ENCODE data around the gene CDKAL1. TPM values are rescaled to one million over a fixed set of nuclear protein-coding genes. Genes with fewer than 3 reads are reported as not detected.

The CDKAL1 gene
- total RNA-seq, 1 experiment from 2014 or later: 16.1 TPM

DNA sequence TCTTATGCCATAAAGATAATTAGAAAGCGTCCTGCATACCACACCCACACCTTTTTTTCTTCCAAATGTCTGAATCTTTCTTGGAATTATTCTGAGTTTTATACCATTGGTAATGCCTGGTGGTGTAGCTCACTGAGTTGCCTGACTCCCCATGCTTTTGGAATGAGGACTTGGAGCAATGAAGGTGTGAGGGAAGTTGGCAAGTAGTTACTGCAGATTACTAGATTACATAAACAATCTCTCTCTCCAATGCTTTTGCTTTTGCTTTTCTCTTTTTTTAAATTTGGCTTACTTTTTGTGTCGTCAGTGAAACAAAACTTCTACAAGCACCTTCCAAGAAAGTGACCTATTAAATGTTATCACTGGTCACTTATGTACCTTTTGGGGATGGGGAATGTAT is 653.2 kb downstream of the CDKAL1 start:
- Histone ChIP-seq H4K20me1 (ENCODE audit: insufficient read depth) (no peaks in the 10 kb centered on the region), H3K79me2 (ENCODE audit: low read depth) (no peaks in the 10 kb centered on the region), H2AFZ (no peak overlapping the region), H3K9me2 (ENCODE audit: insufficient read depth) (no peaks in the 10 kb centered on the region), H3K4me3 (no peak overlapping the region), H3K4me1 (replicated peaks; ENCODE audit: insufficient read depth) (no peaks in the 10 kb centered on the region), H3K27ac (no peak overlapping the region), H3K4me2 (no peak overlapping the region), H3K9me3 (ENCODE audit: insufficient read depth, low read depth) (no peaks in the 10 kb centered on the region), H3K27me3 (ENCODE audit: insufficient read depth, low read depth) (no peaks in the 10 kb centered on the region), H3F3A (ENCODE audit: insufficient read depth, low read depth) (no peaks in the 10 kb centered on the region), H3K36me3 (ENCODE audit: low read depth) (no peaks in the 10 kb centered on the region)
- no peak for DNase-seq
- TF ChIP-seq, protein P1, sequence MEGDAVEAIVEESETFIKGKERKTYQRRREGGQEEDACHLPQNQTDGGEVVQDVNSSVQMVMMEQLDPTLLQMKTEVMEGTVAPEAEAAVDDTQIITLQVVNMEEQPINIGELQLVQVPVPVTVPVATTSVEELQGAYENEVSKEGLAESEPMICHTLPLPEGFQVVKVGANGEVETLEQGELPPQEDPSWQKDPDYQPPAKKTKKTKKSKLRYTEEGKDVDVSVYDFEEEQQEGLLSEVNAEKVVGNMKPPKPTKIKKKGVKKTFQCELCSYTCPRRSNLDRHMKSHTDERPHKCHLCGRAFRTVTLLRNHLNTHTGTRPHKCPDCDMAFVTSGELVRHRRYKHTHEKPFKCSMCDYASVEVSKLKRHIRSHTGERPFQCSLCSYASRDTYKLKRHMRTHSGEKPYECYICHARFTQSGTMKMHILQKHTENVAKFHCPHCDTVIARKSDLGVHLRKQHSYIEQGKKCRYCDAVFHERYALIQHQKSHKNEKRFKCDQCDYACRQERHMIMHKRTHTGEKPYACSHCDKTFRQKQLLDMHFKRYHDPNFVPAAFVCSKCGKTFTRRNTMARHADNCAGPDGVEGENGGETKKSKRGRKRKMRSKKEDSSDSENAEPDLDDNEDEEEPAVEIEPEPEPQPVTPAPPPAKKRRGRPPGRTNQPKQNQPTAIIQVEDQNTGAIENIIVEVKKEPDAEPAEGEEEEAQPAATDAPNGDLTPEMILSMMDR (conservative IDR thresholded peaks at IDR 0.05): no peak
- no peak for TF ChIP-seq EZH2 (IDR thresholded peaks at IDR 0.05; ENCODE audit: low read depth)
- ChIA-PET POLR2A (ENCODE audit: unreplicated experiment) (no interaction called here), CTCF (no interaction called here)
- no TSS peak for BruUV-seq (replicated peaks)
- intact Hi-C loops (cut with micrococcal nuclease; ENCODE audit: unreplicated experiment): no loop called here

DNA sequence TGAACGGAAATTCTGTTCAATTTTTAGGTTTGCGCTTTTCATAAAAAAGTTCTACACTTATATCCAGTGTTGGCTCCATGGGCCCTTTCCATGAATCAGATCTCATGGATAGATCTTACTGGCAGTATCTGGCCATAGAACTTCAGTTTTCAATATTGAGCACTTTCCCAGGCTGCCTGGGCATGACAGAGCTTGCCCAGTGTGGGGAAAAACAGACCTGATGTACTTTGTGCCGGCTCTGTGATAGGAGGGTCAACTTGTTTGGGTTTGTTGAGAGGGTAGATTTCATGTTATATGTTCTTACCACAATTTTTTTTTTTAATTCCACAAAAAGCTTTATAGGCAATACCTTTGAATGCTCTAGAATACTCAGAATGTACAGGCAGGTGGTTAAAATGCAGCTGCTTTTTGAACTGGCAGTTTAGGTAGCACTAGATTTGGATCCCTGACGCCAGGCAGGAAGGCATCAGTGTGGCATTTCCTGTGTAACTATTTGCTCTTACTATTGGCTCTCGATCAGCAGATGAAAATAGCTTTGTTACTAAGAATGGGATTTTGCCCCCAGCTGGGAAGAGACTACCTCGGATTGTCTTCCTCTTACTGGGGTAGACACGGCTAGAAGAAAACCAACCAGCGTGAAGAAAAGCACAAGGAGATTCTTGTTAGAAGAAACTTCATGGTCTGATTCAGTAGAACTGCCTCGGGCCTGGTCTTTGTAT is 654.4 kb downstream of the CDKAL1 start:
- CTCF ChIA-PET: no interaction called here
- intact Hi-C loops (cut with micrococcal nuclease; ENCODE audit: unreplicated experiment): no loop called here
- TF ChIP-seq EZH2 (IDR thresholded peaks at IDR 0.05; ENCODE audit: low read depth): no peak
- TF ChIP-seq, protein P1 (conservative IDR thresholded peaks at IDR 0.05): no peak
- Histone ChIP-seq H3K36me3 (ENCODE audit: low read depth) (no peaks in the 10 kb centered on the region), H3K27ac (no peak overlapping the region), H4K20me1 (ENCODE audit: insufficient read depth) (no peaks in the 10 kb centered on the region), H2AFZ (no peak overlapping the region), H3K9me2 (ENCODE audit: insufficient read depth) (no peaks in the 10 kb centered on the region), H3K4me2 (no peak overlapping the region), H3K79me2 (ENCODE audit: low read depth) (no peaks in the 10 kb centered on the region), H3K4me1 (replicated peaks; ENCODE audit: insufficient read depth) (no peaks in the 10 kb centered on the region), H3K9me3 (ENCODE audit: insufficient read depth, low read depth) (no peaks in the 10 kb centered on the region), H3K27me3 (ENCODE audit: insufficient read depth, low read depth) (no peaks in the 10 kb centered on the region), H3K4me3 (no peak overlapping the region), H3F3A (ENCODE audit: insufficient read depth, low read depth) (no peaks in the 10 kb centered on the region)
- POLR2A ChIA-PET (ENCODE audit: unreplicated experiment): no interaction called here
- DNase-seq: no peak
- BruUV-seq (replicated peaks): no TSS peak

DNA sequence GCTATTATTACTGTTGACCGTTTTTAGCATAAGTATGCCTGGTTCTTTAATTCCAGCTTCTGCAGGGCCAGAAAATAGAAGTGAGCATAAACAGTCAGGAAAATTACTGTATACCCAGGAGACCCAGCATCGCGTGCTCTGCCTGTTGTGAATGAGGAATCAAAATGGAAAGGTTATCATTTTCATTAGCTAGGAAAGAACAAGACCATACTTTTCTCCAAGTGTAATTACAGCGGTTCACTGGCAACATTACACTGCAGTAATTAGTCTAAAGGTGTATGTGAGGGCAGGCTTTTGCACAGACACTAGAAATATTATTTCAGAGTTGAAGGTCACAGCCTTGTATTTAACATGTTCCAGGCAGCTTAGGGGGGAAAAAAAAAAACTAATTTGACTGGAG is 655.5 kb downstream of the CDKAL1 start:
- H3K4me2 ChIP-seq: no peak overlapping the region
- no peaks in the 10 kb centered on the region for H3F3A ChIP-seq (ENCODE audit: insufficient read depth, low read depth)
- H3K4me1 ChIP-seq (replicated peaks; ENCODE audit: insufficient read depth): no peaks in the 10 kb centered on the region
- no peaks in the 10 kb centered on the region for H3K9me2 ChIP-seq (ENCODE audit: insufficient read depth)
- H3K9me3 ChIP-seq (ENCODE audit: insufficient read depth, low read depth): no peaks in the 10 kb centered on the region
- intact Hi-C loops (cut with micrococcal nuclease; ENCODE audit: unreplicated experiment): no loop called here
- DNase-seq: no peak
- H3K4me3 ChIP-seq: no peak overlapping the region
- H3K79me2 ChIP-seq (ENCODE audit: low read depth): no peaks in the 10 kb centered on the region
- H4K20me1 ChIP-seq (ENCODE audit: insufficient read depth): no peaks in the 10 kb centered on the region
- H3K27ac ChIP-seq: no peak overlapping the region
- TF ChIP-seq, protein P1 (conservative IDR thresholded peaks at IDR 0.05): no peak
- no peak for TF ChIP-seq EZH2 (IDR thresholded peaks at IDR 0.05; ENCODE audit: low read depth)
- ChIA-PET POLR2A (ENCODE audit: unreplicated experiment) (no interaction called here), CTCF (no interaction called here)
- no peaks in the 10 kb centered on the region for H3K27me3 ChIP-seq (ENCODE audit: insufficient read depth, low read depth)
- BruUV-seq (replicated peaks): no TSS peak
- no peak overlapping the region for H2AFZ ChIP-seq
- H3K36me3 ChIP-seq (ENCODE audit: low read depth): no peaks in the 10 kb centered on the region
